ENCODE data around the gene UGT1A6. TPM values are rescaled to one million over a fixed set of nuclear protein-coding genes. Genes with fewer than 3 reads are reported as not detected.
"Not testable (repeated sequence)": the region's sequence is repeated elsewhere in the genome, so short reads cannot be mapped to it uniquely, and the experiment has no call there.

UGT1A6 gene
- total RNA-seq, result not detected
- polyA plus RNA-seq, result not detected
- long read RNA-seq, donor 1, result 0 reads
- long read RNA-seq, donor 2, result 0 reads
- long read RNA-seq, donor 3, result 0 reads

- Histone ChIP-seq H3K4me3 (no peak within 1 kb of the TSS), H3K4me1 (no peaks in the 10 kb centered on the region), H3K36me3 (no peaks in the 10 kb centered on the region)
Observed at GRCh38 chr2:233692648-233693047, at the start of gene UGT1A6. Gene UGT1A6, plus strand, starts transcription at chr2:233692890. Its CDS starts 115 bp downstream, at chr2:233693005.

GRCh38 chr2:233643128-233643527 lies 49.6 kb upstream of the UGT1A6 start:
- TF ChIP-seq CTCF (IDR thresholded peaks at IDR 0.05), result no peak
- peaks cover 0 to 37% (median 5%) of the 10 kb centered on the region in 11 donors for H3K9me3 ChIP-seq
- H3K27ac ChIP-seq, result no peak overlapping the region
- H3K27me3 ChIP-seq, result no peaks in the 10 kb centered on the region
- H3K36me3 ChIP-seq, result no peaks in the 10 kb centered on the region
- no peak overlapping the region for H3K4me3 ChIP-seq
- DNase-seq (no peak), ATAC-seq (no peak)
- H3K4me1 ChIP-seq, result no peaks in the 10 kb centered on the region
- WGBS, 2 donors, result 59 to 68% methylated on average over 1 of the region's 1 CpG
- intact Hi-C loops (cut with DNase I), result no loop called here

More at GRCh38 chr2:233692648-233693047, at the start of gene UGT1A6:
- ATAC-seq, result no peak
- Histone ChIP-seq H3K9me3 (no peaks in the 10 kb centered on the region), H3K27ac (no peak within 1 kb of the TSS), H3K27me3 (peaks cover 0 to 3% (median 0%) of the 10 kb centered on the region in 7 donors)
- intact Hi-C loops (cut with DNase I), result no loop called here
- WGBS, 2 donors, result 86 to 90% methylated on average over 4 of the region's 4 CpGs
- no peak for TF ChIP-seq CTCF (IDR thresholded peaks at IDR 0.05)
- DNase-seq, result no peak

- H3K4me3 ChIP-seq; intact Hi-C loops (cut with DNase I); H3K36me3 ChIP-seq; ATAC-seq; DNase-seq; H3K27me3 ChIP-seq; H3K27ac ChIP-seq; H3K4me1 ChIP-seq: not testable (repeated sequence)
- WGBS, 2 donors, result 83 to 88% methylated on average over 3 of the region's 3 CpGs
- H3K9me3 ChIP-seq, result peaks cover 0 to 37% (median 5%) of the 10 kb centered on the region in 11 donors
Observed at GRCh38 chr2:233646033-233646432, 46.7 kb upstream of the UGT1A6 start.

GRCh38 chr2:233650981-233651380 lies 41.7 kb upstream of the UGT1A6 start:
- ATAC-seq (no peak), DNase-seq (no peak)
- intact Hi-C loops (cut with DNase I), result no loop called here
- H3K4me3 ChIP-seq, result no peak overlapping the region
- H3K4me1 ChIP-seq, result no peaks in the 10 kb centered on the region
- H3K9me3 ChIP-seq, result peaks cover 0 to 11% (median 0%) of the 10 kb centered on the region in 11 donors
- peaks cover 0 to 13% (median 3%) of the 10 kb centered on the region in 7 donors for H3K27me3 ChIP-seq
- no peaks in the 10 kb centered on the region for H3K36me3 ChIP-seq
- no peak for TF ChIP-seq CTCF (IDR thresholded peaks at IDR 0.05)
- no peak overlapping the region for H3K27ac ChIP-seq
- whole genome bisulfite sequencing, 2 donors, result 76 to 80% methylated on average over 4 of the region's 4 CpGs

GRCh38 chr2:233651430-233651829 lies 41.3 kb upstream of the UGT1A6 start:
- Histone ChIP-seq H3K4me3 (no peak overlapping the region), H3K36me3 (no peaks in the 10 kb centered on the region), H3K27me3 (peaks cover 0 to 13% (median 3%) of the 10 kb centered on the region in 7 donors), H3K9me3 (peaks cover 0 to 7% (median 0%) of the 10 kb centered on the region in 11 donors), H3K27ac (no peak overlapping the region), H3K4me1 (no peaks in the 10 kb centered on the region)
- ATAC-seq (no peak), DNase-seq (no peak)
- no peak for TF ChIP-seq CTCF (IDR thresholded peaks at IDR 0.05)
- intact Hi-C loops (cut with DNase I), result no loop called here
- 91 to 93% methylated on average over 2 of the region's 2 CpGs for WGBS, 2 donors

All from heart right ventricle (tissue), 16 donors.